ENCODE results near the gene RASAL2. TPM values are rescaled to one million over a fixed set of nuclear protein-coding genes. Genes with fewer than 3 reads are reported as not detected.

The RASAL2 gene
- total and polyA plus RNA-seq, 2 of the 13 experiments (the other 11 are each of a cell fraction or from before 2014, with no cell fraction given), result 5.4 to 5.9 TPM

DNA sequence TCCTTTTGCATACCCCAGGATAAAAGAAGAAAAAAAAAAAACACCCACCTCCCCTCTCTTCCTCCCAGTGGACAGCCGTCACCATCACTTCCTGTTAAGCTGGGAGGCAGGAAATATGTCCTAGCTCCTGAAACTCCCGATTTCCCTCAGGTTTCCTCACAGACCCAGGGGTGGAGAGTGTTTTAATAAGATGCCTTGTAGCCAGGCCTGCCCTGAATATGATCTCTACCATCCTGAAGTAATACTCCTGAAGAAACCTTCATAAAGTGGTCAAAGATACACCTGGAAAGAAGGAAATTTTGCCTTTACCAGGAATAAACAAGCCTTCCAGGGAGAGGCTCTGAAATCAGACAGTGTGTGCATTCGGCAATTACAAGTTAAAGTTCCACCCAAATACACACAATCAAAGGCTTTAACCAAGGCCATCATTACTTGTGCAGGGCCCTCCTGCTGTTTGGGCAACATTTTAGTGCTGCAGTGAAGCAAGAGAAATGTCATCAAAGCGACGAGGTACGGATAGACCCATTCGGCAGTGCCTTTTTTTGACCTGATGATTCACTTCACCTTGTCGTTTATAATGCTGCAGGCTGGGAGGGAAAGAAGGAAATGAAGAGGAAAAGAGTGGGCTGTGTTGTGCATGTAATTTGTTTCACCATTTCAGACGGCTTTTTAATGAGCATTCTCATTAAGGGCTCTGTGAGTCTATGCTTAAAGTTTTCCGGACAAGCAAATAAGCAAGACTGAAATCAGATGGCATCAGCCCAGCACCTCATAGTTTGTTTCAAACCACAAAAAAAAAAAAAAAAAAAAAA lies 41.0 kb upstream of the RASAL2 start (continued):
- TF ChIP-seq ZNF318 (CRISPR knock-in tag; IDR thresholded peaks at IDR 0.05) (no peak), ZNF180 (CRISPR knock-in tag; IDR thresholded peaks at IDR 0.05; ENCODE audit: borderline replicate concordance, low read depth) (no peak), ZNF33A (CRISPR knock-in tag; IDR thresholded peaks at IDR 0.05; ENCODE audit: borderline replicate concordance) (no peak), DRAP1 (CRISPR knock-in tag; IDR thresholded peaks at IDR 0.05) (no peak), ZNF839 (CRISPR knock-in tag; IDR thresholded peaks at IDR 0.05; ENCODE audit: borderline replicate concordance) (no peak), ARNT (IDR thresholded peaks at IDR 0.05) (no peak), REPIN1 (CRISPR knock-in tag; IDR thresholded peaks at IDR 0.05; ENCODE audit: borderline replicate concordance, low read depth) (peak; percentile 25; the same call in 1 of the 2 replicates), TEAD3 (CRISPR knock-in tag; optimal IDR thresholded peaks at IDR 0.05; ENCODE audit: borderline replicate concordance) (peak; percentile 74), NKX3-1 (CRISPR knock-in tag; IDR thresholded peaks at IDR 0.05) (no peak), ZFX (CRISPR knock-in tag; IDR thresholded peaks at IDR 0.05; ENCODE audit: low read depth) (peak; percentile 58; the same call in 1 of the 2 replicates), MBD4 (IDR thresholded peaks at IDR 0.05; ENCODE audit: borderline replicate concordance, low read length) (no peak), ZHX1 (CRISPR knock-in tag; IDR thresholded peaks at IDR 0.05; ENCODE audit: low read depth) (no peak), FOSL1 (CRISPR knock-in tag; IDR thresholded peaks at IDR 0.05; ENCODE audit: borderline replicate concordance) (peak; percentile 69; the same call in 1 of the 2 replicates), HDAC1 (CRISPR knock-in tag; IDR thresholded peaks at IDR 0.05) (peak; percentile 59; the same call in 1 of the 2 replicates), SRF (IDR thresholded peaks at IDR 0.05; ENCODE audit: low read depth, low read length) (no peak), ATF1 (CRISPR knock-in tag; IDR thresholded peaks at IDR 0.05) (peak; percentile 62; the same call in 1 of the 2 replicates), TBP (CRISPR knock-in tag; IDR thresholded peaks at IDR 0.05) (no peak), CBX5 (CRISPR knock-in tag; IDR thresholded peaks at IDR 0.05; ENCODE audit: borderline replicate concordance) (peak; percentile 59; the same call in 1 of the 2 replicates), ZNF567 (CRISPR knock-in tag; IDR thresholded peaks at IDR 0.05; ENCODE audit: borderline replicate concordance) (no peak)

Measured in HepG2 (cell line).